RWPE1 (cell line): ENCODE data around the gene GP2.

Source experiments
- CTCF ChIA-PET: fragments of 350-600 bp; sonication (Branson Sonifier 250); formaldehyde crosslinking; extraction: SDS; loops from one replicate; lab custom pipeline; 2021; lab: Yijun Ruan, JAX
- POLR2A ChIA-PET: fragments of 400-600 bp; formaldehyde crosslinking; extraction: SDS; loops from one replicate; lab custom pipeline; 2020; ENCODE audit warnings: antibody characterized with exemption; ENCODE audit not compliant: low non-redundant PET; lab: Yijun Ruan, JAX
- DNase-seq: peaks from one replicate; pipeline ENCODE4 v3.0.0; 2012; ENCODE audit warnings: low spot score
- H3K27ac ChIP-seq: fragments of 450-650 bp; 2 replicates; pipeline ENCODE4 v1.5.1; 2017
- TF ChIP-seq, protein P1 (sequence below): fragments of 450-650 bp; conservative IDR thresholded peaks from 2 replicates; pipeline ENCODE4 v1.5.1; 2017; ENCODE audit warnings: low read depth, mild to moderate bottlenecking

GP2 gene

DNA sequence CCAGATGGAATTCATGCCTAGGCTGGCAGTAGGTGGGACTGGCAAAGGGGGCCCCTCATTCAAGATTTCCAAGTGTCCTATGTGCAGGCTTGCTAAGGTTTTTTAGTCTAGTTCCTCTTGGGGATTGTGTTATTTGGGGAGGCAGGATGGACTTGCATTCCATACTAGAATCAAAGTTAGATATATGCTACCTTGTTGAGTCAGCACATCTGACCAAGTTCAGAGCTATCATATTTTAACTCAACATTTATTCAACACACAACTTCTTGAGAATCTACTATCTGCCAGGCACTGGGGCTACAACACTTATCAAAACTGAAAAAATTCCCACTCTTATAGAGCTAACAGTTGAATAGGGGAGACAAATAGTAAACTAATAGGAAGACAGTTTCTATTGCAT is 6.7 kb downstream of the GP2 start:
- no peak for DNase-seq
- no peak overlapping the region for H3K27ac ChIP-seq
- POLR2A ChIA-PET, result no interaction called here
- CTCF ChIA-PET, result no interaction called here
- TF ChIP-seq, protein P1, sequence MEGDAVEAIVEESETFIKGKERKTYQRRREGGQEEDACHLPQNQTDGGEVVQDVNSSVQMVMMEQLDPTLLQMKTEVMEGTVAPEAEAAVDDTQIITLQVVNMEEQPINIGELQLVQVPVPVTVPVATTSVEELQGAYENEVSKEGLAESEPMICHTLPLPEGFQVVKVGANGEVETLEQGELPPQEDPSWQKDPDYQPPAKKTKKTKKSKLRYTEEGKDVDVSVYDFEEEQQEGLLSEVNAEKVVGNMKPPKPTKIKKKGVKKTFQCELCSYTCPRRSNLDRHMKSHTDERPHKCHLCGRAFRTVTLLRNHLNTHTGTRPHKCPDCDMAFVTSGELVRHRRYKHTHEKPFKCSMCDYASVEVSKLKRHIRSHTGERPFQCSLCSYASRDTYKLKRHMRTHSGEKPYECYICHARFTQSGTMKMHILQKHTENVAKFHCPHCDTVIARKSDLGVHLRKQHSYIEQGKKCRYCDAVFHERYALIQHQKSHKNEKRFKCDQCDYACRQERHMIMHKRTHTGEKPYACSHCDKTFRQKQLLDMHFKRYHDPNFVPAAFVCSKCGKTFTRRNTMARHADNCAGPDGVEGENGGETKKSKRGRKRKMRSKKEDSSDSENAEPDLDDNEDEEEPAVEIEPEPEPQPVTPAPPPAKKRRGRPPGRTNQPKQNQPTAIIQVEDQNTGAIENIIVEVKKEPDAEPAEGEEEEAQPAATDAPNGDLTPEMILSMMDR, result no peak

DNA sequence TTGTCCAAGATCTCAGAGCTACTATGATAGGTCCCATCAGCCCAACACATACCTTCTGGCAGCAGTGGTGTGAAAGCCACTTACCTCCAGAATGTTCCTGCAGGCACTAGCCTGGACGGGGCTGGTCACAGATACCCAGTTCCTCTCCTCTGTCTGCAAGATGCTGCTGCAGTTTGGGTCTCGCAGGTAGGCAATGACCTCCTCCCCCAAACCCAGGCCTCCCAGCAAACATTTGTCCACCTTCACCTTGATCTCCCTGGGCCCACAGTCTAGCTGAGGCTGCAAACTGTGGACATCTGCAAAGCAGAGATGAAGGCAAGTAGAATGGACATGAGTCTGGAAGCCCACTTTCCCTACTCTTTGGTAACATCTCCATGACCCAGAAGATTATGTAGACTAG is 7.1 kb downstream of the GP2 start:
- DNase-seq, result no peak
- TF ChIP-seq, protein P1, result no peak
- CTCF ChIA-PET, result no interaction called here
- POLR2A ChIA-PET, result no interaction called here
- no peak overlapping the region for H3K27ac ChIP-seq

DNA sequence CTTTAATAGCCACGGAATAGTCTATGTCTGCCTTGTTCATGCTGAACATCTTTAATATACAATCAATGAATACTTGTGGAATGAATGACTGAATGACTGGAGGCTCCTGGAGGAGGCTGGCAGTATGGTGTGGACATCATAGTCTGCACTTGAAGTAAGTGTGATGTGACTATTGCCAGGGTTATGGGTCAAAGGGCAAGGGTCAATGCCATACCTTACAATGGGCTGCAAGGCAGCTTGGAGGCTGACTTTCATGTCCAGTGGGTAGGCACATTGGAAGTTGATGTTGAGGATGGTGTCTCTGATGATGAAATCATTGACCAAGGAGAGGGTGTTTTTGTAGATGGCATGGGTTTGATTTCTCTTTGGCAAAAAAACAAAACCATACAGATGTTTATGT is 7.9 kb downstream of the GP2 start:
- DNase-seq, result no peak
- POLR2A ChIA-PET, result no interaction called here
- H3K27ac ChIP-seq, result no peak overlapping the region
- TF ChIP-seq, protein P1, result no peak
- CTCF ChIA-PET, result no interaction called here

DNA sequence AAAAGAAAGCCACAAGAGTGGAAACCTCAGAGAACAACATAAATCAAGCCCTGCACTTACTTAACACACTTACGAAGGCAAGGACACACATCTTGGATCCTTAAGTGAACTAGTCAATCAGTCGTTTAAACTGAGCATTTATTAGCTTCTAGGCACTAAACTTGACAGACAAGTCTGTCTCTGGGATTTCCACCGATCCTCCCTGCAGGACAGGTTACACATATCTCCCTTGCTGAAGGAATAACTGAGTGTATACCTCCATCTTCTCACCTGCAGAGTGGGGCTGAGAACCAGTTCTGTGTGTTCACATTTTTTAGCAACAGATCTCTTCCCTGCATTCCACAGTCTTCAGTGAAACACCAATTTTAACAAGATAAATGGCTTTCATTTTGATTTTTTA is 8.9 kb downstream of the GP2 start:
- POLR2A ChIA-PET, result no interaction called here
- DNase-seq, result no peak
- CTCF ChIA-PET, result no interaction called here
- TF ChIP-seq, protein P1, result no peak
- no peak overlapping the region for H3K27ac ChIP-seq

DNA sequence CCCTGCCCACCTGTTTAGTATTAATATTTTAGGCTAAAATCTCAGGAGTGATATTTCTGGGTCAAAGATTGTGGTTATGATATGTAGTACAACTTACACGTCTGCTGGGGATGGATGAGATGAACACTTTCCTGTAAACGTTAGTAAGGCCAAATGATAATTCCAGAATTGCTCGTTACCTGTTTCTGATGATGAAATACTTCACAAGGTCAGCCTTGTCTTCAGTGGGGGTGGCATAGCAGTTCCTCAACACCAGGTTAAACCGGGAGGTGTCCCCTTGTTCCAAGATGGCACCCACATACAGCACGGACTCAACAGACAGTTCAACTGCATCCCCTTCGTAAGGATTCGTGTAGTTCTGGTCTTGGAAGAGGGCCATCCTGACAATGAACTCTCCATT is 9.3 kb downstream of the GP2 start:
- no peak overlapping the region for H3K27ac ChIP-seq
- ChIA-PET CTCF (no interaction called here), POLR2A (no interaction called here)
- no peak for DNase-seq
- TF ChIP-seq, protein P1, result no peak

DNA sequence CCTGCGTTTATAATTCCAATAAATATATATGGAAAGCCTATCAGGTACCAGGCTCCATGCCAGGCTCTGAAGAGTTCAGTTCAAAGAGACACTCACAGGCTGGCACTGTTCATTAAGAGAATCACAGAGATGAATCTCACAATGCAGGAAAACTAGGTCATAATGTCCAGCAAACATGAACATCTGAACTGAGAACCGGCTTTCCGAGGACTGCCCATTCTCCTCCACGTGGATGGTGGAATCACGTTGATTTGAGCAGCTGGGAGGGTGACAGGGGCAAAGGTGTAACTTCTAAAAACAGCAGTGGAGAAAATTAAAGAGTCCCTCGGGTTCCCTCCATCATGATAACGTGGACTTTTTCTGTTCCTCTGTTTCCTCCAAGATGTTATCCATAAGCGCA is 10.2 kb downstream of the GP2 start:
- POLR2A ChIA-PET, result no interaction called here
- TF ChIP-seq, protein P1, result no peak
- no peak for DNase-seq
- CTCF ChIA-PET, result no interaction called here
- no peak overlapping the region for H3K27ac ChIP-seq

DNA sequence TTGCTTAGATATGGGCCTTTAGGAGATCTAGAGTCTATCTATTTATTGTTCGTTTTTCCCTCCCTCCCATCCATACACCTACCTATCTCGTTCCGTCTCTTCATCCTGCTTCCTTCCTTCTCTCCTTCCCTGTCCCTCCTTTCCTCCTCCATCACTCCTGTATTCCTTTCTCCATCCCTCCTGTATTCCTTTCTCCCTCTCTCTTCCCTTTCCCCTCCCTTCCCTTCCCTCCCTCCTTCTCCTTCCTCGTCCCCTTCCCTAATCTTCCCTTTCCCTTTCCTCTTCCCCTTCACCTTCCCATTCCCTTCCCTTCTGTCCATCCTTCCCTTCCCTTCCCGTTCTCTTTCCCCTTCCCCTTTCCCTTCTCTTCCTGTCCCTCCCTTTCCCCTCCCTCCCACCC is 10.6 kb downstream of the GP2 start:
- DNase-seq, result no peak
- CTCF ChIA-PET, result no interaction called here
- TF ChIP-seq, protein P1, result no peak
- H3K27ac ChIP-seq, result no peak overlapping the region
- POLR2A ChIA-PET, result no interaction called here
